ENCODE data around the gene USP33. TPM values are rescaled to one million over a fixed set of nuclear protein-coding genes. Genes with fewer than 3 reads are reported as not detected.

Gene USP33
- total and polyA plus RNA-seq, 2 of the 8 experiments (the other 6 are each of a cell fraction or from before 2014, with no cell fraction given), result 20.0 to 55.5 TPM

- H3K9me3 ChIP-seq (ENCODE audit: insufficient read depth in 2 of 2, low read depth in 1 of 2, low read length in 1 of 2), result no peaks in the 10 kb centered on the region
- no peak overlapping the region for H3K27ac ChIP-seq (ENCODE audit: low read depth, low read length)
- FAIRE-seq, result no peak
- DNase-seq (ENCODE audit: low read depth in 1 of 2, low spot score in 2 of 2), result no peak
- peaks cover 0 to 9% of the 10 kb centered on the region in 2 experiments; a peak in 3 of 4 replicates for H3K79me2 ChIP-seq (ENCODE audit: control insufficient read depth in 1 of 2, insufficient read depth in 2 of 2, low read length in 2 of 2)
- H2AFZ ChIP-seq (ENCODE audit: low read length), result no peak overlapping the region
- no peaks in the 10 kb centered on the region; the same call in 1 of the 2 replicates for H3K23me2 ChIP-seq (ENCODE audit: low read depth, low read length)
- no peak overlapping the region for H3K4me2 ChIP-seq (ENCODE audit: insufficient read depth in 1 of 2, low read depth in 2 of 2, low read length in 2 of 2)
- no peak overlapping the region for H3K9ac ChIP-seq (replicated peaks in 1 of 4; ENCODE audit: extremely low read depth in 1 of 4, low read depth in 3 of 4, low read length in 3 of 4)
- no peak overlapping the region for H3K4ac ChIP-seq (replicated peaks; ENCODE audit: insufficient read length, low read depth, low read length)
- ChIA-PET CTCF (ENCODE audit: partially characterized antibody) (no interaction called here), POLR2A (ENCODE audit: partially characterized antibody) (interaction anchor here (0.7 to 1.3 kb wide), 2 partner anchors 9 to 141 kb away, joined by 3 read pairs; no protein-coding TSS in a partner anchor)
- H2BK15ac ChIP-seq (ENCODE audit: low read length), result no peak overlapping the region
- H3K36me3 ChIP-seq (ENCODE audit: control insufficient read depth in 2 of 4, insufficient read depth in 4 of 4, low read length in 3 of 4), result no peaks in the 10 kb centered on the region
- H2BK120ac ChIP-seq (replicated peaks; ENCODE audit: low read depth, low read length), result no peak overlapping the region
- no peak overlapping the region for H2BK5ac ChIP-seq (ENCODE audit: low read depth, low read length)
- H3K56ac ChIP-seq (replicated peaks; ENCODE audit: insufficient read length, low read depth, low read length), result no peak overlapping the region
- no peak overlapping the region for H3K4me3 ChIP-seq (ENCODE audit: extremely low read depth in 1 of 4, insufficient read depth in 2 of 4, low read depth in 3 of 4, low read length in 4 of 4)
- no peaks in the 10 kb centered on the region for H3K27me3 ChIP-seq (replicated peaks in 1 of 4; ENCODE audit: control insufficient read depth in 3 of 4, extremely low read depth in 1 of 4, insufficient read depth in 3 of 4, low read length in 3 of 4)
- H2AK5ac ChIP-seq (ENCODE audit: low read depth, low read length), result no peak overlapping the region
- no peak overlapping the region for H3K23ac ChIP-seq (ENCODE audit: insufficient read length)
- 85% methylated on average over 7 of the region's 7 CpGs; no CpG with 5 or more reads in 1 of the 2 experiments for WGBS, 2 experiments (ENCODE audit: extremely low coverage in 1 of 2, insufficient coverage in 1 of 2, insufficient read length in 1 of 2, insufficient replicate concordance in 2 of 2, low coverage in 1 of 2, low lambda C conversion rate in 2 of 2, missing lambda C conversion rate in 1 of 2)
- no peaks in the 10 kb centered on the region for H3K79me1 ChIP-seq (ENCODE audit: low read depth, low read length)
- H2BK12ac ChIP-seq (ENCODE audit: low read depth, low read length), result no peak overlapping the region
- H4K91ac ChIP-seq (replicated peaks; ENCODE audit: insufficient read length, low read length), result no peak overlapping the region
- H3K18ac ChIP-seq (ENCODE audit: extremely low read depth, low read length), result no peak overlapping the region
- H2BK20ac ChIP-seq (ENCODE audit: low read length), result no peak overlapping the region
- H4K8ac ChIP-seq (ENCODE audit: extremely low read depth, insufficient read depth, low read length), result no peak overlapping the region
- no peak overlapping the region for H4K5ac ChIP-seq (ENCODE audit: insufficient read length, low read depth, low read length)
- H4K20me1 ChIP-seq (replicated peaks in 1 of 2; ENCODE audit: control insufficient read depth in 1 of 2, insufficient read depth in 2 of 2, low read length in 2 of 2), result no peaks in the 10 kb centered on the region
- no peaks in the 10 kb centered on the region for H3K4me1 ChIP-seq (replicated peaks in 1 of 4; ENCODE audit: control insufficient read depth in 3 of 4, insufficient read depth in 4 of 4, low read length in 3 of 4)
- no peak overlapping the region for H3K14ac ChIP-seq (ENCODE audit: insufficient read length)
- TF ChIP-seq CBX8 (IDR thresholded peaks at IDR 0.05; ENCODE audit: borderline replicate concordance, low read depth, low read length), result no peak
- no peak for TF ChIP-seq SIRT6 (IDR thresholded peaks at IDR 0.05; ENCODE audit: low read length)
- no peak for TF ChIP-seq CTCF (IDR thresholded peaks at IDR 0.05; ENCODE audit: control extremely low read depth in 1 of 3, insufficient read depth in 1 of 3, low read depth in 1 of 3, low read length in 3 of 3)
- no peak for TF ChIP-seq EP300 (IDR thresholded peaks at IDR 0.05; ENCODE audit: borderline replicate concordance in 1 of 2, low read depth in 2 of 2, low read length in 2 of 2)
- no peak for TF ChIP-seq RFX5 (IDR thresholded peaks at IDR 0.05; ENCODE audit: borderline replicate concordance, low read depth, low read length)
- no peak for TF ChIP-seq NRF1 (IDR thresholded peaks at IDR 0.05; ENCODE audit: low read depth, low read length)
- TF ChIP-seq TBP (IDR thresholded peaks at IDR 0.05; ENCODE audit: low read depth, low read length), result no peak
- TF ChIP-seq SIN3A (conservative IDR thresholded peaks at IDR 0.05 in 1 of 2, IDR thresholded peaks at IDR 0.05 in 1 of 2; ENCODE audit: low read depth in 1 of 2, low read length in 2 of 2), result no peak
- TF ChIP-seq YY1 (IDR thresholded peaks at IDR 0.05; ENCODE audit: low read depth, low read length), result no peak
- TF ChIP-seq ASH2L (IDR thresholded peaks at IDR 0.05; ENCODE audit: low read length), result no peak
Measured at GRCh38 chr1:77776007-77776700, 16.5 kb upstream of the USP33 start.

All from H1 (cell line).